COLO829 (cell line): ENCODE measurements around the gene AKR1E2.

Experiments used
- DNase-seq: peaks from one replicate; pipeline ENCODE4 v3.0.0; 2012; ENCODE audit warnings: low spot score

The AKR1E2 gene

GRCh38 chr10:4825868-4826791 lies at the start of gene AKR1E2:
TSS of gene AKR1E2 (plus strand) at chr10:4826207. CDS start at chr10:4826325, 118 bp downstream.
- no peak for DNase-seq

GRCh38 chr10:4776234-4776638 lies 49.8 kb upstream of the AKR1E2 start:
- no peak for DNase-seq

GRCh38 chr10:4778761-4779160 lies 47.2 kb upstream of the AKR1E2 start:
- DNase-seq, result no peak

GRCh38 chr10:4780091-4780490 lies 45.9 kb upstream of the AKR1E2 start:
- DNase-seq, result no peak

DNA sequence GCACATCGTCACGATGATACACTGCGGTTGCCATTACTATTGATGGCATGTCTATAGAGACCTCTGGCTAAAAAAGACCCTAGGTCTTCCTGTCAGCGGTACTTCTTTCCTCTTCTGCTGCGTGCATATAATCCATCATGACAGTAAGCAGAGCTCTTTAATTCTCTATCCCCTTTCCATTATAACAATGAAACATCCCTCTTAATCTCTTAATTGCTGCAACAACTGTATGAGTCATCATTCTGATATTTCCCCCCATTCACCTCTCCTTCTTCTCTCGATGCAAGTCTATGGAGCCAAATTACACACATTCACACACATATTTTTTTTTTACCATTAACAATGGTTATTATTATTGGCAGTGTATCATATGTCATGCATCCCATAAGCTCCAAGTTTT lies 45.2 kb upstream of the AKR1E2 start:
- DNase-seq, result no peak

GRCh38 chr10:4781955-4782354 lies 44.1 kb upstream of the AKR1E2 start:
- no peak for DNase-seq

- DNase-seq, result no peak
Observed at GRCh38 chr10:4784667-4785333, 41.2 kb upstream of the AKR1E2 start.

DNA sequence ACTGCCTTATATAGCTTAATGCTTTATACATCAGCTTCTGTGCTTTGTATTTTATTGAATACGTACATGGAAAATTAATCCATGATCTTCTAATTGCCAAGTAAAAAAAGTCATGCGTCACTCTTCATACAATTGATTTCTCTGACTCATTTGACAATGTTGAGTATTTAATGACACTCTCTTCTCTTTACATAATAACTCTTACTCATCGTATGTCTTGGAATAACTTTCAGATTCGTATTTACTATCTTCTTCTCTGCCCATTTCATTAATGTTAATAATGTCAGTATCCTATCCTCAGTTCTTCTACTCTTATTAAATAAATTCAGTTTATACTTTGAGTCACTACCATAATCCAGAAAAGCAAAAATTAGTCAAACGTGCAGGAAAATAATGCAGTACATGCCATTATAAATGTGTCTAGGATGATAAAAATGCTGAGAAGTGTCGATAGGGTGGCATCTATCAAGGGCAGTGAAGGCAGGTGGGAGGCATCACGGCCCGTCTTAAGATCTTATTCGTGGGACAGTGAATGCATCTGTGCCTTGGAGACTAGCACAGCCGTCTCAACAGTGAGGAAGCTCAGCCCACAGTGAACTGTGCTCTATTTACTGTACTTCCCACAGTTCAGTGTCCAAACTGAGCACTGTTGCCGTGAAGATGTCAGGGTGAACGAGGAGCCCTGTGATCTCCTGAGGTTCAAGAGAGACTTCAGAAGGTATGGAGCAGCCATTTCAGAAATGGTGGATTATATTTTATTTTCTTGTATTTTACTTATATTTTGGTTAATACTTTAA lies 39.8 kb upstream of the AKR1E2 start:
- no peak for DNase-seq

- DNase-seq, result no peak
Observed at GRCh38 chr10:4790045-4790444, 36.0 kb upstream of the AKR1E2 start.

DNA sequence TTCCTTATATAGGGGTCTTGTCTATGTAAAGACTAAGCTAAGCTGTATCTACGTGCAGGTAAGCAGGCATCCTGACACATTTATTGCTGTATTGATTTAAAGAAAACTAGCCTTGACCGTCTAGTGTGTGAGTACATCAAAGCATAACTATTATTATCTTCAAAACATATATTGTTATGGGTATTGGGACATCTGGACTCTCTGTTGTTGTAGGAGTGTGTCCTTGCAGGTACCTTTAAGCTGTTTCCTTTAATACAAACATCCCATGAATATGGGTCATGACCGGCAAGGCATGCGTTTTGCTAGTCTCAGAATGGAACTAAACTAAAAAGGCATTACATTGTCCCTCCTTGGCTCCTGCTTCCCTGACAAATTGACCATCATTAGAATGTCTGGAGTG lies 35.1 kb upstream of the AKR1E2 start:
- no peak for DNase-seq

DNA sequence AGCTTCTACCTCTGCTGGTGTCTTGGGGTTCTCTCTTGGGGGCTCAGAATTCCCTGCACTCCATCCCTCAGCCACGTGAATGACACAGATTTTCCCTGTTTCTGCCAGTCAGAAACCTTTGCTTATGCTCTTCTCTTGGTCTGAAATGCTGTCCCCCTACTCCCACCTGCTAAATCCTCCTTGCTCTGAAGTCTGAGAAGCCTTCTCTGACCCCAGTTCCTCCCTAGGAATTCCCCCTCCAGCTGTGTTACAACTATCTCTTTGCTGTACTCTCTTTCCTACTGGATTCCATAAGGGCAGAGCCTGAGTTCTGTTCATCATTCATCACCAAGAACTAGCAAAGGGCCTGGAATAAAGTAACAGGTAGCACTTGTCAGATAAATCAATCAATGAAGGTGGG lies 33.6 kb upstream of the AKR1E2 start:
- DNase-seq, result no peak

GRCh38 chr10:4801405-4801804 lies 24.6 kb upstream of the AKR1E2 start:
- DNase-seq, result no peak

DNA sequence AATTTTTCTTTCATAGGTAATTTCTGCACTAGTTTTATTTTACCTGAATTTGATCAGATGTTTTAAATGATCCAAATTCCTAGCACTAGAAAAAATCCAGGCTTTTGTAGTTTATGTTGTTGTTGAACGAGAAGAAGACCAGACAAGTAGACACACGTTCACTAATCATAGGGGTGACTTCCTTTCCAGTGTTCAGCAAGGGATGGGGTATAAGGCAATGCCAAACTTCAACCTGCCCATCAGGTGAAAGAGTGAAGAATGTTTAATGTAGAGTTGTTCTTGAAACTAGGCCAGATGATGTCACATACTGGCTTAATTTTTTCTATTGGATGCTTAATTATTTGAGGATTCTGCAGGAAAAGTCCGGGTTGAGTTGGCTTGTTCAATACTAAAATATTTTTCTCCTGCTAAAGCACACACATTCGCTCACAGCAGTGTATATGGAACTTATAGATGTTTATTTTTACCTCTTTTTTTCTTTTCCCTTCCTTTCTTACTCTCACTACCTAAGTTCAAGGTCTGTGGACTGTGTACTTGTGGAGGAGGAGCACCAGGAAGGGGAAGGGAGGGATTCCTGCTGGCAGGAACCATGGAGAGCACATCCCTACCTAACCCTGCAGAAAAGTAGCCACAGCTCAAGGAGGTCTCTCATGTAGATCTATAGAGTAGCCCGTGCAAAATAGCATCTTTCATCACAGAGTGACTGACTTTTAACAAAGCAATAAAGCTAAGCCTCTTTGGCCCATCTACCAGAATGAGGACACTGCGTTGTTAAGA lies 23.1 kb upstream of the AKR1E2 start:
- no peak for DNase-seq

- DNase-seq, result no peak
Observed at GRCh38 chr10:4803822-4804221, 22.2 kb upstream of the AKR1E2 start.

GRCh38 chr10:4804465-4804864 lies 21.5 kb upstream of the AKR1E2 start:
- no peak for DNase-seq

DNA sequence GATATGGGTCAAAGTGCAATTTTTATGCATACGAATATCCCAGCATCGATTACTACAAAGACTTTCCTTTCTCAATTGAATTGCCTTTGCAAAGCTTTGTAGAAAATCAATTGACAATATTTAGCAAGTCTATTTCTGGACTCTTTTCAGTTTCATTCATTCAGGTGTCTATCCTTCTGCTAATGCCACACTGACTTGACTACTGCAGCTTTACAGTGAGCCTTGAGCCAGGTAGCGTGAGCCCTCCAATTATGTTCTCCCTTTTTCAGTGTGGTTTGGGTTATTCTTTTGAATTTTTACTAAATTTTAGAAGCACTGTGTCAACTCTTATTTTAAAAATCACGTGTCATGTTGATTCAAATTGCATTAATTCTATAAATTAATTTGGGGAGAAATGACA lies 19.5 kb upstream of the AKR1E2 start:
- no peak for DNase-seq

DNA sequence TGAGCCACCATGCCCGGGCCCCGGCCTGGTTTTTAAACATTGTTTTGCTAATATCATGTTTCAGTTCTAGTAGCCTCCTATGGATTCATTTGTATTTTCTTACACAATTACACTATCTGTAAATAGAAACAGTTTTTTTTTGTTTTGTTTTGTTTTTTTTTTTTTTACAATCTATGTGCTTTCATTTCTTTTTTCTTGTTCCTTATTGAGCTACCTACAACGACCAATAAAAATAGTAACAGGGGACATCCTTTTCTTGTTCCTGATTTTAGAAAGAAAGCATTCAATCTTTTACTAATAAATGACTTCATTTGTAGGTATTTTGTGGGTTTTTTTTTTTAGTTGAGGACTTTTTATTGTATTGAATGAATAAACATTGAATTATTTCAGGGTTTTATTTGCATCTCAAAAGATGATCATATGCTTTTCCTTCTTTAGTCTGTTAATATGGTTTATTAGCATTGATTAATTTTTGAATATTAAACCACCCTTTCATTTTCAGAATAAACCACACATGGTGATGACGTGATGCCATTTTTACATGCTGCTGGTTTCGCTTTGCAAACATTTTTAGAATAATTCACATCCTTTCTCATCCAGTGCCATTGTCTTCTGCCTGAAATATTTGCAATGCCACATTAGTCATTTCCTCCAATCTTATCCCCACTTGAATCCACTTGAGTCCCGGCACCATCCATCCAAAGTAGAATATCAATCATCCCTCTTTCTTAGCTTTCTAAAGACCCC lies 18.1 kb upstream of the AKR1E2 start:
- peak; percentile 35 for DNase-seq

- no peak for DNase-seq
Observed at GRCh38 chr10:4809156-4809555, 16.9 kb upstream of the AKR1E2 start.

GRCh38 chr10:4810092-4810491 lies 15.9 kb upstream of the AKR1E2 start:
- no peak for DNase-seq

DNA sequence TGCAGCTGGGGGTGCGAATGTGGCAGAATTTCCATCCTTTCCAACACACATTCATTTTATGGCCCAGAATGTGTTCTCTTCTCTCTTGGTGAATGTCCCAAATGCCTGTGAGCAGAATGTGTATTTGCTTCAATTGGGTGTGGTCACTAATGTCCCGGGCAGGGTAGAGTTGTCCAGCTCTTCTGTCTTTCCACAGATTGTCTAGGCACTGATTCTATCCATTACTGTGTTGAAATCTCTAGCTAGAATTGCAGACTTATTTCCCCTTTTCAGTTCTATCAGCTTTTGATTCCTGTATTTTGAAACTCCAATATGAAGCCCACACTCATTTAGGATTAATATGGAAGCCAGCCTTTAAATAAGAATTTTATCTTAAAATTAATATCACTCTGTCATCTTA lies 14.0 kb upstream of the AKR1E2 start:
- no peak for DNase-seq

GRCh38 chr10:4813023-4813422 lies 13.0 kb upstream of the AKR1E2 start:
- peak; percentile 83 for DNase-seq
